Neural progenitor cell (in vitro differentiated cells): ENCODE results near the gene CUEDC1. TPM values are rescaled to one million over a fixed set of nuclear protein-coding genes. Genes with fewer than 3 reads are reported as not detected.

Source experiments
- DNase-seq: peaks from one replicate; pipeline ENCODE4 v3.0.0-alpha.2; 2016; ENCODE audit warnings: low spot score
- H2AFZ ChIP-seq: fragments of 200-600 bp; sonication (generic); replicated peaks from 2 replicates; pipeline ENCODE4 v1.6.1; 2016; ENCODE audit warnings: antibody characterized with exemption
- H3F3A ChIP-seq: fragments of 200-600 bp; sonication (generic); 2 replicates; pipeline ENCODE4 v1.6.1; 2016; ENCODE audit warnings: antibody characterized with exemption, low read depth
- H3K27ac ChIP-seq: fragments of 200-600 bp; sonication (generic); 2 replicates; pipeline ENCODE4 v1.5.1; 2016; ENCODE audit warnings: mild to moderate bottlenecking
- H3K27me3 ChIP-seq: fragments of 200-600 bp; sonication (generic); 2 replicates; pipeline ENCODE4 v1.6.1; 2016; ENCODE audit warnings: mild to moderate bottlenecking, moderate library complexity
- H3K36me3 ChIP-seq: fragments of 200-600 bp; sonication (generic); 2 replicates; pipeline ENCODE4 v1.5.1; 2016
- H3K4me1 ChIP-seq: fragments of 200-600 bp; sonication (generic); 2 replicates; pipeline ENCODE4 v1.6.1; 2016; ENCODE audit warnings: mixed run types
- H3K4me2 ChIP-seq: fragments of 200-600 bp; sonication (generic); 2 replicates; pipeline ENCODE4 v1.6.1; 2016
- H3K4me3 ChIP-seq: fragments of 200-600 bp; sonication (generic); 2 replicates; pipeline ENCODE4 v1.5.1; 2016
- H3K79me2 ChIP-seq: fragments of 200-600 bp; sonication (generic); 2 replicates; pipeline ENCODE4 v1.6.1; 2016; ENCODE audit warnings: low read depth
- H3K9ac ChIP-seq: fragments of 200-600 bp; sonication (generic); 2 replicates; pipeline ENCODE4 v1.6.1; 2016
- H3K9me3 ChIP-seq: fragments of 200-600 bp; sonication (generic); 2 replicates; pipeline ENCODE4 v1.5.1; 2016; ENCODE audit warnings: low read depth
- H4K20me1 ChIP-seq: fragments of 200-600 bp; sonication (generic); 2 replicates; pipeline ENCODE4 v1.6.1; 2016; ENCODE audit warnings: low read depth
- H3K27ac Mint-ChIP-seq: 3 replicates; pipeline ENCODE4 v1.8.0; 2021; ENCODE audit warnings: mixed read lengths
- H3K27me3 Mint-ChIP-seq: 2 replicates; pipeline ENCODE4 v1.8.0; 2022; ENCODE audit warnings: low read depth, mild to moderate bottlenecking, inconsistent platforms, moderate library complexity, mixed read lengths; ENCODE audit not compliant: insufficient read depth
- H3K36me3 Mint-ChIP-seq: 3 replicates; pipeline ENCODE4 v1.8.0; 2021; ENCODE audit warnings: mixed read lengths
- H3K4me1 Mint-ChIP-seq: 3 replicates; pipeline ENCODE4 v1.8.0; 2021; ENCODE audit warnings: mixed read lengths
- H3K4me3 Mint-ChIP-seq: 3 replicates; pipeline ENCODE4 v1.8.0; 2021; ENCODE audit warnings: mild to moderate bottlenecking, moderate library complexity, mixed read lengths
- H3K9me3 Mint-ChIP-seq: 3 replicates; pipeline ENCODE4 v1.8.0; 2020; ENCODE audit warnings: mixed read lengths
- EZH2 ChIP-seq: fragments of 200-600 bp; sonication (generic); IDR thresholded peaks from 2 replicates; pipeline ENCODE4 v1.6.1; 2017; ENCODE audit warnings: antibody characterized with exemption, mild to moderate bottlenecking, moderate library complexity
- EZH2phosphoT487 ChIP-seq: fragments of 200-600 bp; sonication (generic); IDR thresholded peaks from 2 replicates; pipeline ENCODE4 v1.6.1; 2017; ENCODE audit warnings: antibody characterized with exemption
- total RNA-seq: library from RNA; depleted of rRNA; stranded (reverse); fragments of >200 nt; gene quantifications from 2 replicates; pipeline ENCODE4 v1.2.3, GENCODE V29; 2015; ENCODE audit warnings: low replicate concordance
- TF ChIP-seq, protein P1 (sequence below): fragments of 200-600 bp; sonication (generic); IDR thresholded peaks from 2 replicates; pipeline ENCODE4 v1.5.1; 2017; ENCODE audit warnings: antibody characterized with exemption, mild to moderate bottlenecking

Gene CUEDC1
- total RNA-seq, 1 donor from 2014 or later, result 8.8 TPM

DNA sequence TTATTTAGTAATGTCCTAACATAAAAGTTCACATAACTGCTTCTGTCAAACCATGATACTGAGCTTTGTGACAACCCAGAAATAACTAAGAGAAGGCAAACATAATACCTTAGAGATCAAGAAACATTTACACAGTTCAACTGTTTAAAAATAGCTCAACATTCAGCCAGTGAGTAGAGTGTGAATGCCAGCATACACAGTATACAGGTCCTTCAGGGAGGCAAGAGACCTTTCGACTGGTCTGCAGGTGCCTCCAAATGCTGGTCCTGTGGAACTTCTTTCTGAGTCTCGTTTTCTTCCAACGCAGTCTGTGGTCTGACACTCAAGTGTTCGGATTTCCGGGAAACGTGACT lies 115.7 kb downstream of the CUEDC1 start:
- Histone ChIP-seq H3K9me3 (no peaks in the 10 kb centered on the region), H2AFZ (no peak overlapping the region), H3K79me2 (no peaks in the 10 kb centered on the region), H4K20me1 (peaks cover 18% of the 10 kb centered on the region), H3K4me3 (no peak overlapping the region), H3K9ac (no peak overlapping the region), H3K4me1 (no peaks in the 10 kb centered on the region), H3K36me3 (no peaks in the 10 kb centered on the region), H3K4me2 (no peak overlapping the region), H3K27ac (no peak overlapping the region), H3K27me3 (no peaks in the 10 kb centered on the region), H3F3A (peaks cover 4% of the 10 kb centered on the region)
- Mint-ChIP-seq H3K9me3 (no peaks in the 10 kb centered on the region), H3K4me3 (no peak overlapping the region), H3K4me1 (peaks cover 9% of the 10 kb centered on the region), H3K36me3 (peaks cover 22% of the 10 kb centered on the region), H3K27ac (no peak overlapping the region), H3K27me3 (peaks cover 6% of the 10 kb centered on the region)
- DNase-seq, result no peak
- TF ChIP-seq, protein P1, sequence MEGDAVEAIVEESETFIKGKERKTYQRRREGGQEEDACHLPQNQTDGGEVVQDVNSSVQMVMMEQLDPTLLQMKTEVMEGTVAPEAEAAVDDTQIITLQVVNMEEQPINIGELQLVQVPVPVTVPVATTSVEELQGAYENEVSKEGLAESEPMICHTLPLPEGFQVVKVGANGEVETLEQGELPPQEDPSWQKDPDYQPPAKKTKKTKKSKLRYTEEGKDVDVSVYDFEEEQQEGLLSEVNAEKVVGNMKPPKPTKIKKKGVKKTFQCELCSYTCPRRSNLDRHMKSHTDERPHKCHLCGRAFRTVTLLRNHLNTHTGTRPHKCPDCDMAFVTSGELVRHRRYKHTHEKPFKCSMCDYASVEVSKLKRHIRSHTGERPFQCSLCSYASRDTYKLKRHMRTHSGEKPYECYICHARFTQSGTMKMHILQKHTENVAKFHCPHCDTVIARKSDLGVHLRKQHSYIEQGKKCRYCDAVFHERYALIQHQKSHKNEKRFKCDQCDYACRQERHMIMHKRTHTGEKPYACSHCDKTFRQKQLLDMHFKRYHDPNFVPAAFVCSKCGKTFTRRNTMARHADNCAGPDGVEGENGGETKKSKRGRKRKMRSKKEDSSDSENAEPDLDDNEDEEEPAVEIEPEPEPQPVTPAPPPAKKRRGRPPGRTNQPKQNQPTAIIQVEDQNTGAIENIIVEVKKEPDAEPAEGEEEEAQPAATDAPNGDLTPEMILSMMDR, result no peak
- TF ChIP-seq EZH2phosphoT487 (no peak), EZH2 (no peak)

DNA sequence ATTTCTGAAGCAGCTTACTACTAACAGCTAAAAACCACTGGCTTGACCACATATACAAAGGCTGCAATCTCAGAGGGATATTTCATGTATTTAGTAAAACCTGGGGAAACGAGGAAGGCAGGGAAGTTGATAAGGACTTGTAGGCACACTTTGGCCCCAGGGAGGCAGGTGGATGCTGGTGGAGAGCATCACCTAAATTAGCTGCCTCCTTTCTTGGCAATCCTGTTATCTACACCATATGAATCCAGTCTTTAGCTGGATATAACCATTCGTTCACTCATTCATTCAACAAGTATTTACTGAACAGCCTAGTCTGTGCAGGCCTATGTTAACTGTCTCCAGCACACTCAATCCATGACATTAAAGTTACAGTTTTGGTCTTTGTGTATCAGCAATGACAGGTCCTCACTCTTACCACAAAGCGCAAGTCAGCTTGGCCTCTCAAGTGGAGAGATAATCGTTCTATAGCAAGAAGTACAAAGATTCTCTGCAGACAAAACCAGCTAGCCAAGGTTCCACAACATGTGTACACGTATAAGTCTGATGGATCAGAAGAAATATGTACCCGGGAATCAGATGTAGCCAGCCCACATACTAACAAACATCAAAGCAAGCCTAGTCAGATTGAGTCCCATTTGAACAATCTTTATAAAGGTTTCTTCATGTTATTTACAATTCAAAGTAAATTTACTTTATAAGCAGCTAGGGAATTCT lies 116.2 kb downstream of the CUEDC1 start:
- no peaks in the 10 kb centered on the region for H3K36me3 ChIP-seq
- no peaks in the 10 kb centered on the region for H3K79me2 ChIP-seq
- H3F3A ChIP-seq, result peaks cover 8% of the 10 kb centered on the region
- no peak overlapping the region for H3K4me3 Mint-ChIP-seq
- no peak overlapping the region for H3K27ac Mint-ChIP-seq
- H3K4me3 ChIP-seq, result no peak overlapping the region
- H3K4me1 ChIP-seq, result no peaks in the 10 kb centered on the region
- no peak overlapping the region for H3K9ac ChIP-seq
- no peaks in the 10 kb centered on the region for H3K9me3 ChIP-seq
- H3K4me1 Mint-ChIP-seq, result peaks cover 13% of the 10 kb centered on the region
- no peak overlapping the region for H2AFZ ChIP-seq
- no peak overlapping the region for H3K27ac ChIP-seq
- H3K9me3 Mint-ChIP-seq, result no peaks in the 10 kb centered on the region
- H3K27me3 ChIP-seq, result no peaks in the 10 kb centered on the region
- no peak overlapping the region for H3K4me2 ChIP-seq
- H4K20me1 ChIP-seq, result peaks cover 17% of the 10 kb centered on the region
- H3K36me3 Mint-ChIP-seq, result peaks cover 22% of the 10 kb centered on the region
- TF ChIP-seq EZH2 (no peak), EZH2phosphoT487 (no peak)
- TF ChIP-seq, protein P1, result no peak
- H3K27me3 Mint-ChIP-seq, result peaks cover 5% of the 10 kb centered on the region
- DNase-seq, result no peak

DNA sequence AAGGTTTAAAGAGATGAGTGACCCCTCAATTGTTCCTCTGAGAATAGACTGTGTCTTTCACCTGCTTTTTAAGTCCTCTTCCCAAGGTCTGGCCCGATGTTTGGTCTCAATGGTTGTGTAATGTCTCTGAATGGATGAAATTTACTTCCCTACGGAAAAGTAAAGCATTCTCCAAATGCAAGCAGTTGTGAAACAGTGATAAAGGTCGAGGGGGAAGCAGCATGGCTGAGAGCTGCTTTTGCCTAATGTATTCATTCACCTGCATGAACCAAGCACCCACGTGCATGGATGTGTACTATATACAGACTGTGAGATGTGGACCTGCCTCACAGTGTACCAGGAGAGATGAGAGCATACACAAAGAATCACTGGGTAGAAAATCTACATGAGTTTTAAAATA lies 116.8 kb downstream of the CUEDC1 start:
- Mint-ChIP-seq H3K4me1 (peaks cover 11% of the 10 kb centered on the region), H3K4me3 (no peak overlapping the region), H3K9me3 (no peaks in the 10 kb centered on the region), H3K27ac (no peak overlapping the region), H3K27me3 (peaks cover 3% of the 10 kb centered on the region), H3K36me3 (peaks cover 22% of the 10 kb centered on the region)
- Histone ChIP-seq H2AFZ (no peak overlapping the region), H3K27me3 (no peaks in the 10 kb centered on the region), H3K9ac (no peak overlapping the region), H3K27ac (no peak overlapping the region), H3K36me3 (no peaks in the 10 kb centered on the region), H3K4me3 (no peak overlapping the region), H3K79me2 (no peaks in the 10 kb centered on the region), H3K9me3 (no peaks in the 10 kb centered on the region), H3F3A (peaks cover 13% of the 10 kb centered on the region), H3K4me1 (no peaks in the 10 kb centered on the region), H4K20me1 (peaks cover 12% of the 10 kb centered on the region), H3K4me2 (no peak overlapping the region)
- TF ChIP-seq, protein P1, result no peak
- no peak for TF ChIP-seq EZH2phosphoT487
- TF ChIP-seq EZH2, result no peak
- no peak for DNase-seq
